CD4-positive, alpha-beta T cell treated with Interleukin-15 for 1 hour (primary cell): Measurements from ENCODE around the gene SUDS3.
"Not testable (repeated sequence)": the region's sequence is repeated elsewhere in the genome, so short reads cannot be mapped to it uniquely, and the experiment has no call there.

Experiments
- DNase-seq: peaks from one replicate; pipeline ENCODE4 v3.0.0-alpha.2; 2020

The SUDS3 gene

GRCh38 chr12:118376089-118377020, at the start of gene SUDS3:
SUDS3 (plus strand) TSS chr12:118376555; CDS start chr12:118376692, 137 bp downstream.
- peak; percentile 88 for DNase-seq

DNA sequence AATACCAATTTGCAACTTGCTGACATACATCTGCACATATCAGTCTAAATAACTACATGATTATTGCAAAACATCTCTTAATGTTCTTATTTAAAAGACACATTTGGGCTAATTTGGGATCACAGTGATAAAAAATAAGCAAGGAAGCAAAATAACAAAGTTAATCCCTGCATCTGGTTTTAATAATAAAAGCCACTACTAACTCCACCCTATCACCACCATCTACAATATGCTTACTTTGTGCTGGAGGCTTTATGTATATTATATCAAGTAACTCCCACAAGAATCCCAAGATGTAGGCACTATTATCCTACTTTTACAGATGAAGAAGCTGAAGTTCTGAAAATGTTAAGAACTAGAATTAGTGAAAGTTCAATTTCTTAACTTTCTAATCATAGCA, 49.4 kb upstream of the SUDS3 start:
- no peak for DNase-seq

DNA sequence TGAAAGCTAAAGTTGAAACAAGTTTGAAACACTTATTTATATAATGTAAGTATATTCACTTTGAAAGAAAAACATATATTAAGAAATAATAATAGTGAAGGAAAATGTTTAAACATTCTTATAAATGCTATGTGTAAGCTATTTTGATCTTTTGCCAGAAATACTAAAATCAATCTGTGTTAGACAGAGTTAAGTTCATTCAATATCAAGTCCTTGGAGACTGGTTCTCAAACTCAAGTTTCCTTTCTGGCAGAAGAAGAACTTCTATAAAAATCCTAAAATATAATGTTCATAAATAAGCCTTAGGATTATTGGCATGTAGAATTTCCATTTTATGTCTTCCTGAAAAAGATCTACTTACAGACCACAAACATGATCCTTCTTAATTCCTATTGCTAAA, 49.0 kb upstream of the SUDS3 start:
- DNase-seq: no peak

DNA sequence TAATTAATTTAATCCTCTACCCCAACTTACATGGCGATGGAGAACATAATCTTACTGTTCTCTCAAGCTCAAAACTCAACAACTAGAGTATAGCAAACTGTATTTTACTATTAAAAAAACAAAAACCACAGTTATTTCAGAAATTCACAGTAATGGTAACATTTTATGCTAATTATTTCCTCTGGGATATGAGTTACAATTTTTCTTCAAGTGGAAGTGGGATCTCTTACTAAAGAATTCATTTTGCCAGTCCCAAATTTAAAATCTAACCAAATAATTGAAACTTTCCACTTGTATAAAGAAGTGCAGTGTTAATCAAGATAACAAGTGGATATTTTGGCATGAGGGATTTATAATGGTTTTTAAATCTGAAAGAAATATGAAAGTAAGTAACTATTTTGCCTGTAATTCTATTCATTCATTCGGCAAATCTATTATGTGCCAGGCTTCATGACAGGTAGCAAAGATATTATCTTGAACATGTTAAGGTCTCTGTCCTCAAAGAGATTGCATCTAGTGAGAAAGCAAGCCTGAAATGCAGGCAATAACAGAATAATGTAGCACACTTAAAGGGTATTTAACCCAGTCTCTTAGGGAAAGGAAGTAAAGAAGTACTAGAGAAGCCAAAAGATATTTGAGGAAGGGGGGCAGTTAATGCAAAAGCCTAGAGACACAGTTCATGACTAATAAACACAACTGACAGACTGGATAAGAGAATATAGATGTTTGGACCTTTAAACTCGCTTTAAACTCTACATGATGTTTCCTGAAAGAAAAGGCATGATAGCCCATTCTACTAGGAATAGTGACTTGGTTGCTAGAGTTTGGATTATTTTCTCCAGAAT, 47.6 kb upstream of the SUDS3 start:
- DNase-seq: no peak

DNA sequence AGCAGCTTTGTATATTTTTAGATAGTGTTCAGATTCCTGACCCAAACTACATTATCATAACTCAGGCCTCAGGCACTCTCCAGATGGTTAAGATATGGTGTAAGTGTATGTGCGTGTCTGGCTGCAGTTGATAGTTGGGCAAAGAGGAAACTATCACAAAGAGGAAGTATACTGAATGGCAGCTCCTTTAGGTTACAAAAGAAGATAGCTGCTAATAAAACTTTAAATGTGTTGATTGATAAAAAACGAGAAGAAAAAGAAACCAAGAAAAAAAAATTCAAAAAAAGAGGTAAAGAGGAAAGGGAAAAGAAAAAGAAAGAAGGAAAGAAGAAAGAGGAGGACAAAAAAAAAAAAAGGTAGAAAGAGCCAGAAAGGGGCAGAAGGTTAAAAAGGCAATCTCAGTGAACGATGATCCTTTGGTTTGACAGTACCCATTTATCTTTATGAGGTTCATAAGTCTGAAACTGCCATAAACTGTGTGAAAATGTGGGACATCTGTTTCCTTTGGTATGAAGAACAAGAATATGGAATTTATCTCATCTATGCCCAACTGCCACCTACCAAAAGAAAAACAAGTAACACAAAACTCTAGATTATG, 45.8 kb upstream of the SUDS3 start:
- DNase-seq: no peak

GRCh38 chr12:118332511-118332910, 43.8 kb upstream of the SUDS3 start:
- DNase-seq: no peak

DNA sequence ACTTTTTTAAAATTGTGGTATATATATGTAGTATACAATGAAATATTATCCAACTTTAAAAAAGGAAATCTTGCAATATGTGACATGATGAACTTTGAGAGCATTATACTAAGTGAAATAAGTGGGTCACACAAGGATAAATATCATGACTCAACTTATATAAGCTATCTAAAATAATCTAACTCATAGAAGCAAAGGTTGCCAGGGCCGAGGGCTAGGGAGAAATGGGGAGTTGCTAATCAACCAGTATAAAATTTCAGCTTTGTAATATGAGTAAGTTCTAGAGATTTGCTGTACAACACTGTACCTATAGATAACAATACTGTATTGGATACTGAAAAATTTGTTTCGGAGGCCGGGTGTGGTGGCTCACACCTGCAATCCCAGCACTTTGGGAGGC, 42.1 kb upstream of the SUDS3 start:
- no peak for DNase-seq

DNA sequence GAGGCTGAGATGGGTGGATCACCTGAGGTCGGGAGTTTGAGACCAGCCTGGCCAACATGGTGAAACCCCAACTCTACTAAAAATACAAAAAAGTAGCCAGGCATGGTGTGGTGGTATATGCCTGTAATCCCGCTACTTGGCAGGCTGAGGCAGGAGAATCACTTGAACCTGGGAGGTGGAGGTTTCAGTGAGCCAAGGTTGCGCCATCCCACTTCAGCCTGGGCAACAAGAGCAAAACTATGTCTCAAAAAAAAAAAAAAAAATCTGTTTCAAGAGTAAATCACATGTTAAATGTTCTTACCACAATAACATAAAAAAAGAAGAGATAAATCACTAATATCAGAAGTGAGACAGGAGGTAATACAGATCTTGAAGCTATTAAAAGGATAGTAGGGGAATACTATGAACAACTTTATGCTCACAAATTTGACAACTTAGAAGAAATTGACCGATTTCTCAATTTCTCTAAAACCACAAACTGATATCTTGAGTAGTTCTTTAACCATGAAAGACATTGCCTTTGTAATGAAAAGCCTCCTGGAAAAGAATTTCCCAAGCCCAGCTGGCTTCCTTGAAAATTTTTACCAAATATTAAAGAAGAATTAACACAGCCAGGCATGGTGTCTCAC, 41.3 kb upstream of the SUDS3 start:
- no peak for DNase-seq

- no peak for DNase-seq
Measured at GRCh38 chr12:118336123-118336522, 40.2 kb upstream of the SUDS3 start.

DNA sequence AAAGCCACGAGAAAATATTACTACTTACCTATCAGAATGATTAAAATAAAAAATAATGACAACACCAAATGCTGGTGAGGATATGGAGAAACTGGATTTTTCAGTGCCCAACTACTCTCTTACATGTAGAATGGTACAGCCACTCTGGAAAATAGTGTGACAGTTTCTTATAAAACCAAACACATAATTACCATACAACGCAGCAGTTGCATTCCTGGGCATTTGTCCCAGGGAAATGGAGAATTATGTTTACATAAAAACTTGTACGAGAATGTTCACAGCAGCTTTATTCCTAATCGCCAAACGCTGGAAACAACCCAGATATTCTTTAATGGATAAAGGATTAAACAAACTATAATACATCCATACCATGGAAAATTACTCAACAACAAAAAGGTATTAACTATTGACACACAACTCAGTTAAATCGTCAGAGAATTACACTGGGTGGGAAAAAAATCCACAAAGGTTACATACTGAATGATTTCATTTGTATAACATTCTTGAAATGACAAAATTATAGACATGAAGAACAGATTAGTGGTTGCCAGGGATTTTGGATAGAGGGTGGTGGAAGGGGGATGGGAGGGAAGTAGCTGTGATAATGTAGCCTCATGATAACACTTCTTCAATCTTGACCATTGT, 39.0 kb upstream of the SUDS3 start:
- DNase-seq: no peak

GRCh38 chr12:118342090-118342489, 34.3 kb upstream of the SUDS3 start:
- DNase-seq: no peak

DNA sequence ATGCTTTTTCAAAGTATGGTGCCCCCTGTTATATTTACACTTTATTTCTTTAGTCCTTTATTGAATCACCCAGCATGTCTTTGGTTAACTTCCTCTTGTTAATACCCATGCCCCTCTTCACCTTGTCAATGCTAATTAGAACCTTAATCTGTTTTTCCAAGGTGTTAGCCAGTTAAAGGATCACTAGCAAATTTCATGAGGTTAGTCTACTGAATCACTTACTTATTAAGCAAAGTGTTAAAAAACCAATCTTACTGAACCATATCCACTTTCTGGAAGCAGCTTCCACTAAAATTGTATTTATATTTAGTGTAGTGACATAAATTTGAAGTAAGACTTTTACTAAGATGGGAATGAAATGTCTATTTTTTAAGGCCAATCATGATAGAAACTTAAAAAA, 31.5 kb upstream of the SUDS3 start:
- no peak for DNase-seq

DNA sequence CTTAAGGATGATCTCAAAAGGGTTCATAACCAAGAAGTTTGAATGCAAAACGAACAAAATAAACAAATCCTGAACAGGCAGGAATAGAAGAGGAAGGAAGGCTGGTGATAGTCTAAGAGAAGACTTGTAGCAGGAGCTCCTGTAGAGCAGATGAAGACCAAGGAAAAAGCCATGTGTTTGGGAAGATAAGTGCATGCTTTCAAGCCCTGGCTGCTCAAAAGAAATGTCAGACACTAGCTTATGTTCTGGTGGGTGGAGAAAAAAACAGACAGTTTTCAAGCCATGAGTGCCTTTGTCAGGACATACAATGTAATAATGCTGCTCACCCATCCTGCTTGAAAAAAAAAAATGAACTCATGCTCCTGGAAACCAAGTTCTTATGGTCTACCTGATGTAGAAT, 31.0 kb upstream of the SUDS3 start:
- DNase-seq: no peak

- no peak for DNase-seq
Measured at GRCh38 chr12:118346895-118347294, 29.5 kb upstream of the SUDS3 start.

DNA sequence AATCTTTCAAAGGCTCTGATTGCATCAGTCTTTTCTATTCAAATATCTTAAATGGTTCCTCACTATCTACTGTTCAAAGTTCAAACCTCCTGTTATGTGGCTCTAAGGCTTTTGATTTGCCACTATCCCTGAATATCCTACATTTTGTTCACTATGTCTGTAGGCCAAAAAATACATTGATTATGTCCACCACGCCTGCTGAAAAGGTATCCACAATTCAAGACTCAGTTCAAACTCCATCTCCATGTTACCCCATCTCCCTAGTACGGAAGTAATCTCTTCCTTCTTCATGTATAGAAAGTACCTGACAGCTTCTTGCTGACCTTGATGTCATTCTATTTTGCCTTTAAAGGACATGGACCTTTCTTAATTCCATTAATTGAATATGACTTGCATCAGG, 28.4 kb upstream of the SUDS3 start:
- no peak for DNase-seq

DNA sequence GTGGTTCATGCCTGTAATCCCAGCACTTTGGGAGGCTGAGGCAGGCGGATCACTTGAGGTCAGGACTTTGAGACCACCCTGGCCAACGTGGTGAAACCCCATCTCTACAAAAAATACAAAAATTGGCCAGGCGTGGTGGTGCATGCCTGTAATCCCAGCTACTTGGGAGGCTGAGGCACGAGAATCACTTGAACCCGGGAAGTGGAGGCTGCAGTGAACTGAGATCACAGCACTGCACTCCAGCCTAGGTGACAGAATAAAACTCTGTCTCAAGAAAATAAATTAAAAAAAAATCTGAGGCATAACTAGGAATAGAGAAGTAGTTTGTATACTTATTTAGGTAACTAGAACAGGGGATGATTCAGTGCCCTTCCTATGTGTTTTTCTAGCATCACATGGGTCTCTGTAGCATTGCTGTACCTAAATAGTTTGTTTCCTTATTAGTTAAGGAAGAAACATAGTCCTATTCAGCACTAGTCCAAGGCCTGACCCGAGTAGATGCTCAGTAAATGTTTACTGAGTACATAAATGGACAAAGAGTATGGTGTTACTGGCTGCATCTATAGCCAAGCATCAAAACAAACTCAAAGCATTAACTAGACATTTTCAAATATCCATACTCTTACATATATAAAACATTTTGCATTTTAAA, 25.3 kb upstream of the SUDS3 start:
- DNase-seq: no peak

- no peak for DNase-seq
Measured at GRCh38 chr12:118353721-118354120, 22.6 kb upstream of the SUDS3 start.

- DNase-seq: not testable (repeated sequence)
Measured at GRCh38 chr12:118354503-118354902, 21.9 kb upstream of the SUDS3 start.

DNA sequence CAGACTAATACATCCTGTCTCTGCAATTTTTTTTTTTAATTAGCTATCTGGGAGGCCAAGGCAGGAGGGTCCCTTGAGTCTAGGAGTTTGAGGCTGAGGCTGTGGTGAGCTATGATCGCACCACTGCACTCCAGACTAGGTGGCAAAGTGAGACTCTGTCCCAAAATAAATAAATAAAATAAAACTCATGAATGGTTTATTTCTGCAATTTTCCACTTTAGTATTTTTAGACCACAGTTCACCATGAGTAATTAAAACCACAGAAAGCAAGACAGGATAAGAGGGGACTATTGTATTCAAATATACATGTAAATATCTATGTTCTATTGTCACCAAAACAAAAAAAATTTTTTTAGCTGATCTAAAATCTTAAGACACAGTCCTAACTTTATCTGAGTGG, 21.5 kb upstream of the SUDS3 start:
- no peak for DNase-seq

GRCh38 chr12:118355843-118356242, 20.5 kb upstream of the SUDS3 start:
- DNase-seq: no peak

DNA sequence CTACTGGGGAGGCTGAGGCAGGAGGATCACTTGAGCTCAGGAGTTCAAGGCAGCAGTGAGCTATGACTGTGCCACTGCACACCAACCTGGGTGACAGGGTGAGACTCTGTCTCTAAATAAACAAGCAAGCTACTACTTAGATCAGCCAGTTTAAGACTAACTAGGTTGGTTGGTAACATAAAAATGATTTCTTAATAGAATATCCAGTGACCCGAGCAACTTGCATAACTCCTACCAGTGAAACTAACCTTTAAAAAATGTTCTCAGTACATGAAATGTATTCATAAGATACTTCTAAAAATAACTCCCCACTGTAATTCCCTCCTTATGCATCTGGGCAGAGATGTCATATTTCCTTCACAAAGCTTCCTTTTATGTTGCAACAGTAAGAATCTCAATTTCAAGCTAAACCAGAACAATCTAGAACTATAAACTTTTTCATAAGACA, 19.5 kb upstream of the SUDS3 start:
- no peak for DNase-seq
